Heart right ventricle (tissue), 16 donors: ENCODE measurements around the gene MAGI3. TPM values are rescaled to one million over a fixed set of nuclear protein-coding genes. Genes with fewer than 3 reads are reported as not detected.

ENCODE experiments used
- ATAC-seq, 8 donors: fragments of 200-7000 bp; cut with Tn5 transposase; one replicate each; pipeline ENCODE4 v1.9.1; 2020; ENCODE audit warnings: mild to moderate bottlenecking in 8 of 8, moderate library complexity in 8 of 8, moderate number of reproducible peaks in 1 of 8
- DNase-seq, 2 donors: peaks; one replicate each; pipeline ENCODE4 v3.0.0-alpha.2; 2020
- H3K27ac ChIP-seq, 10 donors: fragments of 200-600 bp; sonication (generic) in 2 of 10; one replicate each; pipeline versions ENCODE4 v1.5.0 to v1.8.0; 2020 to 2022; ENCODE audit warnings: mild to moderate bottlenecking in 3 of 10
- H3K27me3 ChIP-seq, 7 donors: fragments of 200-600 bp; one replicate each; pipeline ENCODE4 v1.8.0; 2021 to 2022; ENCODE audit warnings: mild to moderate bottlenecking in 2 of 7
- H3K36me3 ChIP-seq, 9 donors: fragments of 200-600 bp; sonication (generic) in 1 of 9; one replicate each; pipeline versions ENCODE4 v1.5.0 to v1.8.0; 2020 to 2022; ENCODE audit warnings: mild to moderate bottlenecking in 2 of 9
- H3K4me1 ChIP-seq, 9 donors: fragments of 200-600 bp; sonication (generic) in 1 of 9; one replicate each; pipeline versions ENCODE4 v1.5.0 to v1.8.0; 2020 to 2022; ENCODE audit warnings: mild to moderate bottlenecking in 4 of 9
- H3K4me3 ChIP-seq, 10 donors: fragments of 200-600 bp; sonication (generic) in 2 of 10; one replicate each; pipeline versions ENCODE4 v1.5.0 to v1.8.0; 2020 to 2022; ENCODE audit warnings: mild to moderate bottlenecking in 7 of 10, moderate library complexity in 2 of 10
- H3K9me3 ChIP-seq, 11 donors: fragments of 200-600 bp in 10 of 11; sonication (generic) in 2 of 11; one replicate each; pipeline versions ENCODE4 v1.5.0 to v1.8.0; 2013 to 2022; ENCODE audit warnings: mild to moderate bottlenecking in 2 of 11, control low read depth in 1 of 11, moderate library complexity in 1 of 11
- CTCF ChIP-seq, 9 donors: fragments of 200-600 bp; sonication (generic) in 2 of 9; IDR thresholded peaks; one replicate each; pipeline versions ENCODE4 v1.5.0 to v1.8.0; 2021 to 2022; ENCODE audit warnings: antibody characterized with exemption in 9 of 9, mild to moderate bottlenecking in 5 of 9, moderate library complexity in 1 of 9
- WGBS, 2 donors: extraction: QIAGEN DNeasy Blood & Tissue Kit; methylation state at CpG; one replicate each; pipeline ENCODE4 v1.1.7; 2013; ENCODE audit warnings: inconsistent platforms in 1 of 2; 5-methylcytosine and 5-hydroxymethylcytosine counted together
- intact Hi-C, 10 donors: fragments of 100-400 bp; cut with DNase I; formaldehyde crosslinking; loops; one replicate each; pipeline versions ENCODE4 v1.11.1 to v1.14.2; 2022
- polyA plus RNA-seq, 2 donors: library from polyadenylated mRNA; stranded (reverse); fragments of 200-250 nt; gene quantifications; one replicate each; pipeline ENCODE4 v1.2.3, GENCODE V29; 2013
- total RNA-seq, 10 donors: library from RNA; stranded (reverse); fragmentation: NEBNext Ultra II Directional in 3 of 10; extraction: Animal tissue kit (Norgen Biotek cat#: 25700) in 3 of 10; gene quantifications; one replicate each; pipeline versions ENCODE4 v1.2.1 to v1.2.4, GENCODE V29; 2021 to 2023
- donor health status: Arrhythmogenic right ventricular cardiomyopathy.
- donor health status: ischemic (EF 13 %, LVEDD 7.1; RV severe dilation, severe dysfunction).
- donor health status: healthy with polysubstance abuse.
- donor health status: DM: no; HTN: yes; CAD: no.
- donor health status: DM: no; HTN: no; CAD: no.
- donor health status: ischemic (EF 25% LVEDD 6.9; RV normal size, moderate dysfunction).
- donor health status: ischemic (EF 25% LVEDD 5.7; RV mildly dilated, moderate dysfunction).
- donor health status: healthy.
- donor health status: DM: yes; HTN: yes; CAD: no.
- donor health status: Ischemic cardiomyopathy.
- donor health status: ischemic (EF 35%, LVEDD 5.7; RV mildly dilated, moderate dysfunction).
- donor health status: nonischemic (EF 11% LVEDD 7.7; RV severe dilation, severe dysfunction).
- donor health status: DM: yes; HTN: yes; CAD: no.
- donor health status: PGD.
- donor health status: ischemic (EF 29% LVEDD 5.4; RV normal size, mild dysfunction).
- donor health status: nonischemic (EF 23%, LVEDD 6.1; RV moderate dilation, normal function).

Gene MAGI3
- total and polyA plus RNA-seq, 12 donors, result 2.2 to 9.4 (median 7.5) TPM

- Histone ChIP-seq H3K36me3 (peaks cover 0 to 94% (median 14%) of the 10 kb centered on the region in 9 donors), H3K9me3 (no peaks in the 10 kb centered on the region), H3K27ac (no peak overlapping the region)
Measured at GRCh38 chr1:113734357-113735055, 344.2 kb downstream of the MAGI3 start.

More at GRCh38 chr1:113734357-113735055, 344.2 kb downstream of the MAGI3 start:
- Histone ChIP-seq H3K4me3 (no peak overlapping the region), H3K27me3 (no peaks in the 10 kb centered on the region), H3K4me1 (no peaks in the 10 kb centered on the region)
- intact Hi-C loops, result no loop called here
- WGBS, 2 donors, result 92 to 97% methylated on average over 2 of the region's 2 CpGs
- DNase-seq (no peak), ATAC-seq (no peak)
- no peak for TF ChIP-seq CTCF (IDR thresholded peaks at IDR 0.05)
